Right lobe of liver (tissue), 4 donors: ENCODE data around the gene RNF208.

Source experiments
- CTCF ChIP-seq, 4 donors: fragments of 200-600 bp in 3 of 4; fragments of 450-650 bp in 1 of 4; IDR thresholded peaks; one replicate each; pipeline versions ENCODE4 v1.5.1 to v1.8.0; 2016 to 2022; ENCODE audit warnings: antibody characterized with exemption in 4 of 4, mild to moderate bottlenecking in 2 of 4
- POLR2A ChIP-seq: fragments of 450-650 bp; IDR thresholded peaks from one replicate; pipeline ENCODE4 v1.6.1; 2017; ENCODE audit warnings: antibody characterized with exemption, mild to moderate bottlenecking
- donor health status: DM: no; HTN: no; CAD: no.
- donor health status: DM: no; HTN: no; CAD: no.
- donor health status: DM: no; HTN: yes; CAD: no.

GRCh38 chr9:137227853-137228505 is 5.9 kb upstream of the RNF208 start:
- no peak for TF ChIP-seq CTCF (IDR thresholded peaks at IDR 0.05)
- TF ChIP-seq POLR2A, result no peak
